GM18951 (cell line): ENCODE data around the gene CTDP1.
"Not testable (repeated sequence)": the region's sequence is repeated elsewhere in the genome, so short reads cannot be mapped to it uniquely, and the experiment has no call there.

ENCODE experiments used
- POLR2A ChIP-seq: IDR thresholded peaks from 4 replicates; pipeline ENCODE4 v1.6.1; 2011; ENCODE audit warnings: mild to moderate bottlenecking; ENCODE audit not compliant: insufficient read length, insufficient read depth; ENCODE audit errors: extremely low read depth
- in situ Hi-C: fragments of 300-500 bp; cut with MboI; formaldehyde crosslinking; loops from one replicate; pipeline ENCODE4 v1.12.0; 2022; ENCODE audit warnings: low sequenced_read_pairs, mixed read lengths, inconsistent platforms; ENCODE audit not compliant: unreplicated experiment

The CTDP1 gene

GRCh38 chr18:79749251-79750191, 69.9 kb downstream of the CTDP1 start:
- in situ Hi-C loops, result no loop called here
- no peak for TF ChIP-seq POLR2A

- in situ Hi-C loops, result no loop called here
Measured at GRCh38 chr18:79750980-79751571, 71.5 kb downstream of the CTDP1 start.

GRCh38 chr18:79751918-79752578, 72.4 kb downstream of the CTDP1 start:
- in situ Hi-C loops, result not testable (repeated sequence)

More at GRCh38 chr18:79750980-79751571, 71.5 kb downstream of the CTDP1 start:
- TF ChIP-seq POLR2A, result no peak

- in situ Hi-C loops, result not testable (repeated sequence)
Measured at GRCh38 chr18:79752946-79753345, 73.3 kb downstream of the CTDP1 start.

- in situ Hi-C loops, result no loop called here
- TF ChIP-seq POLR2A, result no peak
Measured at GRCh38 chr18:79753391-79753851, 73.8 kb downstream of the CTDP1 start.

- in situ Hi-C loops, result no loop called here
- TF ChIP-seq POLR2A, result no peak
Measured at GRCh38 chr18:79754022-79754761, 74.6 kb downstream of the CTDP1 start.

GRCh38 chr18:79754831-79755351, 75.3 kb downstream of the CTDP1 start:
- in situ Hi-C loops, result no loop called here
- no peak for TF ChIP-seq POLR2A

- in situ Hi-C loops, result no loop called here
- no peak for TF ChIP-seq POLR2A
Measured at GRCh38 chr18:79755496-79756142, 76.0 kb downstream of the CTDP1 start.

GRCh38 chr18:79756143-79756500, 76.5 kb downstream of the CTDP1 start:
- in situ Hi-C loops, result no loop called here

GRCh38 chr18:79756826-79757225, 77.2 kb downstream of the CTDP1 start:
- no peak for TF ChIP-seq POLR2A
- in situ Hi-C loops, result no loop called here

More at GRCh38 chr18:79756143-79756500, 76.5 kb downstream of the CTDP1 start:
- TF ChIP-seq POLR2A, result no peak

GRCh38 chr18:79760348-79760747, 80.7 kb downstream of the CTDP1 start:
- no peak for TF ChIP-seq POLR2A

GRCh38 chr18:79760881-79761280, 81.3 kb downstream of the CTDP1 start:
- no peak for TF ChIP-seq POLR2A
- in situ Hi-C loops, result no loop called here

More at GRCh38 chr18:79760348-79760747, 80.7 kb downstream of the CTDP1 start:
- in situ Hi-C loops, result no loop called here
